HuH-7.5 (cell line): ENCODE data around the gene CANX.

Experiments
- DNase-seq: peaks from one replicate; pipeline ENCODE4 v3.0.0; 2011; ENCODE audit warnings: low spot score

CANX gene

DNA sequence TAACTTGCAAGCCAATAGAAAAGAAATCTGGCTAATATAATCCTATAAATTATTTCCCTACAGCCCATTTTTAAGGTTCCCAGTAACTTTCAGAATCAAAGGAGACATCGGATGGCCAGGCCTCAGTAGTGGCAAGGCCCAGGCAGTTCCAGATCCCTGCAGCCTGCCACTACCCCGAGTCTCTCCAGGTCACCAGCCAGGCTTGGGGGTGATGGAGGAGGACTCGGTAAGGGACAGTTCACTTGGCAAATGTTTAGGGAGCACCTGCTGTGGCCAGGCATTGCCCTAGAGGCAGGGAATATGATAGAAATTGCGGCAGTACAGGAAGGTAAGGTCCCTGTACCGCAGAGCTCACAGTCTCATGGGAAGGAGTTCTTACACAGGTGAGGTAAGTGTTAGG lies 79.8 kb downstream of the CANX start:
- no peak for DNase-seq

DNA sequence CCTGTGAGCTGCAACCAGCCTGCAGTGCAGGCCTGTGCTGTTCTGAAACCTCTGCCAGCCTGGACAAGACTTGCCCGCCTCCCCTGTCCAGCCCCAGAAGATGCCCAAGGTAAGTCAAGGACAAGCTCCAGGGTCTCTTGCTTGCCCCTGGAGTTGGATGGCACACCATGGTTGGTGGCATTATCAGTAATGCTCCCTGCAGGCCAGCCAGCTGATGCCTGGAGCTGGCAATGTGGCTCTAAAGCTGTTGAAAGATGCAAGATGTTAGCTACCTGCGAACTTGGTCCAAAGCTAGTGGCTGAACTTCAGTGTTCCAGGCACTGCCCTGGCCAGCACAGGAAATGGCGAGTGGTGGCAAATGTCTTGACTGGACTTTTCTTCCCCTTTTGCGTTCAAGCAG lies 81.1 kb downstream of the CANX start:
- no peak for DNase-seq

DNA sequence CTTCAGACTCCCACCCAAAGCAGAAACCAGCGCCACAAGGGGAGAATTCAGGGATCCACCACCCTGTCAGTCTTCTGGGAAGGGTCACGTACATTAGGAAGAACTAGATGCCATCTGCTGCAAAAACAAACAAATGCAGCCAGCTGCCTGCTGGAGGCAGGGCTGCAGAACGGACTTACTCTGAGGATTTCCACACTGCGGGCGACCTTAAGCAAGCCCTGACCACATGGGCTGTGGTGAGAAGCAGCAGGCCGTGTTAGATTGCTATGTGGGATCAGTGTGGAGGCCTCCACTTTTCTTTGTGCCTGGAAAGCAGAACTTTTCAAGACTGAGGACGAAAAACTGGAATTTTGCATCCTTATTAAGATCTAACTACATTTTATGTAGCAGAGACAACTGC lies 81.6 kb downstream of the CANX start:
- DNase-seq = no peak
